Thoracic aorta (tissue), 2 donors: ENCODE data around the gene PAX5. TPM values are rescaled to one million over a fixed set of nuclear protein-coding genes. Genes with fewer than 3 reads are reported as not detected.

Experiments used
- ATAC-seq: fragments of 150-250 bp; one replicate; pipeline ENCODE4 v1.8.0; 2017; ENCODE audit warnings: low read depth; ENCODE audit not compliant: insufficient number of reproducible peaks, low FRiP score
- DNase-seq: peaks from one replicate; pipeline ENCODE4 v3.0.0-alpha.2; 2020; ENCODE audit warnings: low spot score
- H3K27ac ChIP-seq, 2 donors: fragments of 200-600 bp; sonication (generic); 1 replicate in 1 of 2; 2 replicates in 1 of 2; pipeline ENCODE4 v1.5.1; 2016; ENCODE audit warnings: mild to moderate bottlenecking in 2 of 2, moderate library complexity in 2 of 2
- H3K27me3 ChIP-seq: fragments of 200-600 bp; sonication (generic); replicated peaks from 2 replicates; pipeline ENCODE4 v1.6.0; 2016; ENCODE audit warnings: mild to moderate bottlenecking; ENCODE audit not compliant: insufficient read depth
- H3K36me3 ChIP-seq: fragments of 200-600 bp; sonication (generic); one replicate; pipeline ENCODE4 v1.5.1; 2016
- H3K4me1 ChIP-seq, 2 donors: fragments of 200-600 bp; sonication (generic); 1 replicate in 1 of 2; 2 replicates in 1 of 2; pipeline versions ENCODE4 v1.5.1 to v1.6.0; 2016; ENCODE audit warnings: low read depth in 2 of 2, mild to moderate bottlenecking in 1 of 2; ENCODE audit not compliant: control insufficient read depth in 1 of 2
- H3K4me3 ChIP-seq: fragments of 200-600 bp; sonication (generic); 2 replicates; pipeline ENCODE4 v1.5.1; 2016; ENCODE audit warnings: mild to moderate bottlenecking
- H3K9me3 ChIP-seq: fragments of 200-600 bp; sonication (generic); 2 replicates; pipeline ENCODE4 v1.5.1; 2016
- CTCF ChIP-seq: fragments of 200-600 bp; sonication (generic); IDR thresholded peaks from one replicate; pipeline ENCODE4 v1.5.1; 2019; ENCODE audit warnings: antibody characterized with exemption
- total RNA-seq, 2 donors: library from RNA; depleted of rRNA; stranded (reverse); fragments of >200 nt; gene quantifications; one replicate each; pipeline versions ENCODE4 v1.1.0 to v1.2.3, GENCODE V29; 2016

Gene PAX5
- total RNA-seq, 2 donors from 2014 or later = 0.21 TPM; not detected in 1

- TF ChIP-seq CTCF = no peak
- ATAC-seq (no peak), DNase-seq (no peak)
- H3K27ac ChIP-seq = no peak overlapping the region
- H3K4me3 ChIP-seq = no peak overlapping the region
- H3K4me1 ChIP-seq = no peaks in the 10 kb centered on the region
- H3K36me3 ChIP-seq = no peaks in the 10 kb centered on the region
- H3K27me3 ChIP-seq = no peaks in the 10 kb centered on the region
- no peaks in the 10 kb centered on the region for H3K9me3 ChIP-seq
These were observed 201.8 kb downstream of the PAX5 start for GRCh38 chr9:36832164-36832795.

GRCh38 chr9:36831381-36832161 is 202.5 kb downstream of the PAX5 start:
- Histone ChIP-seq H3K9me3 (no peaks in the 10 kb centered on the region), H3K36me3 (no peaks in the 10 kb centered on the region), H3K4me1 (no peaks in the 10 kb centered on the region), H3K27ac (no peak overlapping the region), H3K4me3 (no peak overlapping the region), H3K27me3 (no peaks in the 10 kb centered on the region)
- ATAC-seq (no peak), DNase-seq (no peak)
- TF ChIP-seq CTCF = no peak

- ATAC-seq (no peak), DNase-seq (no peak)
These were observed 205.5 kb downstream of the PAX5 start for GRCh38 chr9:36828611-36829013.

GRCh38 chr9:36827593-36827992 is 206.5 kb downstream of the PAX5 start:
- Histone ChIP-seq H3K36me3 (no peaks in the 10 kb centered on the region), H3K27ac (no peak overlapping the region), H3K27me3 (no peaks in the 10 kb centered on the region), H3K9me3 (no peaks in the 10 kb centered on the region), H3K4me3 (no peak overlapping the region), H3K4me1 (no peaks in the 10 kb centered on the region)
- no peak for TF ChIP-seq CTCF
- DNase-seq = no peak
- ATAC-seq = no peak

More at GRCh38 chr9:36828611-36829013, 205.5 kb downstream of the PAX5 start:
- Histone ChIP-seq H3K27ac (no peak overlapping the region), H3K27me3 (no peaks in the 10 kb centered on the region), H3K4me1 (no peaks in the 10 kb centered on the region), H3K9me3 (no peaks in the 10 kb centered on the region), H3K4me3 (no peak overlapping the region), H3K36me3 (no peaks in the 10 kb centered on the region)
- TF ChIP-seq CTCF = no peak

GRCh38 chr9:36826581-36826980 is 207.5 kb downstream of the PAX5 start:
- H3K9me3 ChIP-seq = no peaks in the 10 kb centered on the region
- H3K4me1 ChIP-seq = no peaks in the 10 kb centered on the region
- H3K27me3 ChIP-seq = no peaks in the 10 kb centered on the region
- ATAC-seq (no peak), DNase-seq (no peak)
- H3K36me3 ChIP-seq = no peaks in the 10 kb centered on the region
- H3K27ac ChIP-seq = no peak overlapping the region
- no peak for TF ChIP-seq CTCF
- no peak overlapping the region for H3K4me3 ChIP-seq
